Measurements from ENCODE around the gene ADAMTSL3. TPM values are rescaled to one million over a fixed set of nuclear protein-coding genes. Genes with fewer than 3 reads are reported as not detected.

The ADAMTSL3 gene
- total and polyA plus RNA-seq, 2 of the 8 experiments (the other 6 are each of a cell fraction or from before 2014, with no cell fraction given) = 0.35 to 1.4 TPM

- Histone ChIP-seq H3K23me2 (ENCODE audit: low read depth, low read length) (peaks cover 2% of the 10 kb centered on the region; the same call in 1 of the 2 replicates), H2BK20ac (ENCODE audit: low read length) (no peak overlapping the region), H4K20me1 (replicated peaks in 1 of 2; ENCODE audit: control insufficient read depth in 1 of 2, insufficient read depth in 2 of 2, low read length in 2 of 2) (no peaks in the 10 kb centered on the region), H3K9me3 (ENCODE audit: insufficient read depth in 2 of 2, low read depth in 1 of 2, low read length in 1 of 2) (no peaks in the 10 kb centered on the region), H3K4ac (replicated peaks; ENCODE audit: insufficient read length, low read depth, low read length) (no peak overlapping the region), H2BK5ac (ENCODE audit: low read depth, low read length) (no peak overlapping the region), H3K79me2 (ENCODE audit: control insufficient read depth in 1 of 2, insufficient read depth in 2 of 2, low read length in 2 of 2) (no peaks in the 10 kb centered on the region), H3K23ac (ENCODE audit: insufficient read length) (no peak overlapping the region), H2BK15ac (ENCODE audit: low read length) (no peak overlapping the region), H3K14ac (ENCODE audit: insufficient read length) (no peak overlapping the region), H3K36me3 (ENCODE audit: control insufficient read depth in 2 of 4, insufficient read depth in 4 of 4, low read length in 3 of 4) (no peaks in the 10 kb centered on the region), H3K18ac (ENCODE audit: extremely low read depth, low read length) (no peak overlapping the region), H3K4me1 (replicated peaks in 1 of 4; ENCODE audit: control insufficient read depth in 3 of 4, insufficient read depth in 4 of 4, low read length in 3 of 4) (no peaks in the 10 kb centered on the region), H3K56ac (replicated peaks; ENCODE audit: insufficient read length, low read depth, low read length) (no peak overlapping the region), H3K9ac (replicated peaks in 1 of 4; ENCODE audit: extremely low read depth in 1 of 4, low read depth in 3 of 4, low read length in 3 of 4) (no peak overlapping the region), H3K27me3 (replicated peaks in 1 of 4; ENCODE audit: control insufficient read depth in 3 of 4, extremely low read depth in 1 of 4, insufficient read depth in 3 of 4, low read length in 3 of 4) (no peaks in the 10 kb centered on the region), H2AK5ac (ENCODE audit: low read depth, low read length) (no peak overlapping the region), H2AFZ (ENCODE audit: low read length) (no peak overlapping the region), H4K91ac (replicated peaks; ENCODE audit: insufficient read length, low read length) (no peak overlapping the region), H3K4me2 (ENCODE audit: insufficient read depth in 1 of 2, low read depth in 2 of 2, low read length in 2 of 2) (no peak overlapping the region), H3K27ac (ENCODE audit: low read depth, low read length) (no peak overlapping the region), H4K8ac (ENCODE audit: extremely low read depth, insufficient read depth, low read length) (no peak overlapping the region), H3K79me1 (ENCODE audit: low read depth, low read length) (no peaks in the 10 kb centered on the region), H2BK12ac (ENCODE audit: low read depth, low read length) (no peak overlapping the region), H2BK120ac (replicated peaks; ENCODE audit: low read depth, low read length) (no peak overlapping the region), H3K4me3 (ENCODE audit: extremely low read depth in 1 of 4, insufficient read depth in 2 of 4, low read depth in 3 of 4, low read length in 4 of 4) (no peak overlapping the region), H4K5ac (ENCODE audit: insufficient read length, low read depth, low read length) (no peak overlapping the region)
- FAIRE-seq (no peak), DNase-seq (ENCODE audit: low read depth in 1 of 2, low spot score in 2 of 2) (no peak)
- 95% methylated on average over 3 of the region's 3 CpGs; no CpG with 5 or more reads in 1 of the 2 experiments for WGBS, 2 experiments (ENCODE audit: extremely low coverage in 1 of 2, insufficient coverage in 1 of 2, insufficient read length in 1 of 2, insufficient replicate concordance in 2 of 2, low coverage in 1 of 2, low lambda C conversion rate in 2 of 2, missing lambda C conversion rate in 1 of 2)
- TF ChIP-seq ATF3 (IDR thresholded peaks at IDR 0.05; ENCODE audit: insufficient read depth, low read depth, low read length) (no peak), EGR1 (IDR thresholded peaks at IDR 0.05; ENCODE audit: borderline replicate concordance, low read depth, low read length) (no peak), BCL11A (IDR thresholded peaks at IDR 0.05; ENCODE audit: low read depth in 2 of 2, low read length in 2 of 2) (no peak), SP4 (IDR thresholded peaks at IDR 0.05; ENCODE audit: low read length) (no peak), SUZ12 (IDR thresholded peaks at IDR 0.05; ENCODE audit: low read length) (no peak), ZNF274 (IDR thresholded peaks at IDR 0.05; ENCODE audit: borderline replicate concordance, extremely low read depth, low read length) (no peak), SIX5 (IDR thresholded peaks at IDR 0.05; ENCODE audit: low read depth, low read length) (no peak), SP1 (IDR thresholded peaks at IDR 0.05; ENCODE audit: low read depth, low read length) (no peak), CEBPB (IDR thresholded peaks at IDR 0.05; ENCODE audit: low read depth, low read length) (no peak), HDAC2 (IDR thresholded peaks at IDR 0.05; ENCODE audit: borderline replicate concordance in 1 of 2, low read depth in 2 of 2, low read length in 2 of 2) (no peak)
- CTCF ChIA-PET (ENCODE audit: partially characterized antibody) = interaction anchor here (0.6 to 2.8 kb wide), 3 partner anchors 81 to 186 kb away, joined by 3 to 15 read pairs (median 5); no protein-coding TSS in a partner anchor
- POLR2A ChIA-PET (ENCODE audit: partially characterized antibody) = no interaction called here
Measured at GRCh38 chr15:83843471-83843871, 189.5 kb downstream of the ADAMTSL3 start.
